OCI-LY7 (cell line): ENCODE measurements around the gene TRIM72.

Experiments
- EZH2phosphoT487 ChIP-seq: fragments of 200-600 bp; sonication (generic); IDR thresholded peaks from 2 replicates; pipeline ENCODE4 v1.6.1; 2018; ENCODE audit warnings: low read depth, borderline replicate concordance, mild to moderate bottlenecking, mixed run types, antibody characterized with exemption, low read length, moderate library complexity, mixed read lengths
- TF ChIP-seq, protein P1 (sequence below): fragments of 200-600 bp; sonication (generic); conservative IDR thresholded peaks from 2 replicates; pipeline ENCODE4 v1.5.1; 2014; ENCODE audit warnings: mild to moderate bottlenecking, antibody characterized with exemption, low read length, moderate library complexity, mixed read lengths

DNA sequence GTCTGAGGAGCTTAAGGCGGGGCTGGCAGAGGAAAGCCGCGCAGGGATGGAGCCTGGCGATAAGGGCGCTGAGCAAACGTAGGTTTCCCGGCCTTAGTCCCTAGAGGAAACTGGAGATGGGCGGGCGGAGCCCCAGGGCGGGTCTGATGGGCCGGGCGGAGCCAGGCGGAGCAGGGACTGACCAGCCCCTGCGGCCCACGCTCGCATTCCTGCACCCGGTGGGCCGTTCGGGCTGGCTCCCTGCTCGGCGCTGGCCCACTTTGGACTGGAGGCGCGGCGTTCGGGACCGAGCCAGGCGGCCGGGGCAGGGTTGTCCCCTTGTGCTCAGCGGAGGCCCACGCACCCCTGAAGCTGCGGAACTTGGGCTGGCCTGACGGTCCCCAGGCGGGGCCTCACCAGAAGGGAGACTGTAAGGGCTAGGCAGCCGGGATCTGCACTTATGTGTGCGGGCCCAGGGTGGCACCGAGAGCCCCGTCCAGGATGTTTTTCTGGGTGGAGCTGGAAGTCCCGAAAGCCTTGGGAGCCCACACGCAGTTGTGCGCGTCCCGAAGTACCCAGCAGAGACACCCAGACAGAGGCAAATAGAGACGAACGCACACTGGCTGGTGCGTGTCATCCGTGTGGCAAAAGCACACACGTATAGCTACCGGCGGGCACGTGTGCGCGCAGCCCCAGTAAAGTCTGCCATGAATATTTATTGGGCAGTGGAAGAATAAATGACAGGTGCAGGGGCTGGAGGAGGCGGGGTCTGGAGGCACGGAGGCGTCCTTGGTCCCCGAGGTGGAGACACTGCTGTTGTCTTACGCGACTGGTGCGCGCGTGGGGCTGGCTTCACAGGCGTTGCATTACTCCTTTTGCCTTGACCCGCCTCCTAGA lies 1.6 kb downstream of the TRIM72 start:
- TF ChIP-seq, protein P1, sequence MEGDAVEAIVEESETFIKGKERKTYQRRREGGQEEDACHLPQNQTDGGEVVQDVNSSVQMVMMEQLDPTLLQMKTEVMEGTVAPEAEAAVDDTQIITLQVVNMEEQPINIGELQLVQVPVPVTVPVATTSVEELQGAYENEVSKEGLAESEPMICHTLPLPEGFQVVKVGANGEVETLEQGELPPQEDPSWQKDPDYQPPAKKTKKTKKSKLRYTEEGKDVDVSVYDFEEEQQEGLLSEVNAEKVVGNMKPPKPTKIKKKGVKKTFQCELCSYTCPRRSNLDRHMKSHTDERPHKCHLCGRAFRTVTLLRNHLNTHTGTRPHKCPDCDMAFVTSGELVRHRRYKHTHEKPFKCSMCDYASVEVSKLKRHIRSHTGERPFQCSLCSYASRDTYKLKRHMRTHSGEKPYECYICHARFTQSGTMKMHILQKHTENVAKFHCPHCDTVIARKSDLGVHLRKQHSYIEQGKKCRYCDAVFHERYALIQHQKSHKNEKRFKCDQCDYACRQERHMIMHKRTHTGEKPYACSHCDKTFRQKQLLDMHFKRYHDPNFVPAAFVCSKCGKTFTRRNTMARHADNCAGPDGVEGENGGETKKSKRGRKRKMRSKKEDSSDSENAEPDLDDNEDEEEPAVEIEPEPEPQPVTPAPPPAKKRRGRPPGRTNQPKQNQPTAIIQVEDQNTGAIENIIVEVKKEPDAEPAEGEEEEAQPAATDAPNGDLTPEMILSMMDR = no peak
- no peak for TF ChIP-seq EZH2phosphoT487
